OCI-LY7 (cell line): Measurements from ENCODE around the gene SFTPA2. TPM values are rescaled to one million over a fixed set of nuclear protein-coding genes. Genes with fewer than 3 reads are reported as not detected.
A peak's percentile ranks its signal among the peaks of the same experiment; 100 is the strongest.

ENCODE experiments used
- Bru-seq: library from RNA; stranded (reverse); fragments of 400-500 nt; gene quantifications from one replicate; lab custom pipeline; 2021; lab: Mats Ljungman, UMichigan
- BruChase-seq, 2 experiments: library from RNA; stranded (reverse); fragments of 400-500 nt; gene quantifications; one replicate each; lab custom pipeline; 2021; lab: Mats Ljungman, UMichigan
- BruUV-seq: library from RNA; stranded (reverse); fragments of 400-500 nt; replicated peaks from 2 replicates; lab custom pipeline; 2021; lab: Mats Ljungman, UMichigan
- CTCF ChIA-PET: fragments of 300-600 bp; sonication (Branson Sonifier 250); formaldehyde crosslinking; loops from one replicate; lab custom pipeline; 2022; ENCODE audit warnings: antibody characterized with exemption; ENCODE audit not compliant: unreplicated experiment; lab: Charles Lee
- POLR2A ChIA-PET: fragments of 300-600 bp; sonication (Branson Sonifier 250); formaldehyde crosslinking; loops from one replicate; lab custom pipeline; 2022; ENCODE audit warnings: antibody characterized with exemption; lab: Charles Lee
- DNase-seq: peaks from one replicate; pipeline ENCODE4 v3.0.0-alpha.2; 2015; ENCODE audit warnings: low spot score
- H2AFZ ChIP-seq: fragments of 200-600 bp; sonication (generic), shearing (Covaris generic); 2 replicates; pipeline ENCODE4 v1.6.1; 2014; ENCODE audit warnings: mild to moderate bottlenecking, antibody characterized with exemption, low read length, moderate library complexity
- H3K27ac ChIP-seq: fragments of 200-600 bp; sonication (generic); 2 replicates; pipeline ENCODE4 v1.5.1; 2014; ENCODE audit warnings: mixed run types, low read depth, mild to moderate bottlenecking, moderate library complexity, low read length, inconsistent platforms; ENCODE audit not compliant: poor library complexity, severe bottlenecking
- H3K36me3 ChIP-seq: fragments of 200-600 bp; sonication (generic); 2 replicates; pipeline ENCODE4 v1.6.1; 2014; ENCODE audit warnings: mild to moderate bottlenecking, antibody characterized with exemption, low read length, moderate library complexity, mixed read lengths; ENCODE audit not compliant: insufficient read depth
- H3K4me1 ChIP-seq: fragments of 200-600 bp; sonication (generic); 2 replicates; pipeline ENCODE4 v1.5.1; 2014; ENCODE audit warnings: mild to moderate bottlenecking, low read length; ENCODE audit not compliant: insufficient read depth, poor library complexity, severe bottlenecking
- H3K4me2 ChIP-seq: fragments of 200-600 bp; sonication (generic); 2 replicates; pipeline ENCODE4 v1.6.1; 2014; ENCODE audit warnings: mild to moderate bottlenecking, low read length
- H3K4me3 ChIP-seq: fragments of 200-600 bp; sonication (generic); 2 replicates; pipeline ENCODE4 v1.5.1; 2014; ENCODE audit warnings: mild to moderate bottlenecking, low read depth, low read length; ENCODE audit not compliant: poor library complexity, severe bottlenecking
- H3K79me2 ChIP-seq: fragments of 200-600 bp; sonication (generic); 2 replicates; pipeline ENCODE4 v1.6.1; 2016; ENCODE audit warnings: low read depth, mild to moderate bottlenecking, low read length, moderate library complexity, mixed read lengths; ENCODE audit not compliant: insufficient read depth
- H3K9me2 ChIP-seq: fragments of 200-600 bp; sonication (generic); 2 replicates; pipeline ENCODE4 v1.6.1; 2016; ENCODE audit warnings: mild to moderate bottlenecking, low read length, mixed read lengths; ENCODE audit not compliant: insufficient read depth
- H3K9me3 ChIP-seq: fragments of 200-600 bp; sonication (generic); 2 replicates; pipeline ENCODE4 v1.6.1; 2014; ENCODE audit warnings: mild to moderate bottlenecking, mixed run types, low read length, mixed read lengths
- H4K20me1 ChIP-seq: fragments of 200-600 bp; sonication (generic); 2 replicates; pipeline ENCODE4 v1.6.1; 2014; ENCODE audit warnings: mild to moderate bottlenecking, antibody characterized with exemption, low read length, moderate library complexity, mixed read lengths; ENCODE audit not compliant: insufficient read depth
- CTCF ChIP-seq: fragments of 200-600 bp; sonication (generic); conservative IDR thresholded peaks from 2 replicates; pipeline ENCODE4 v1.5.1; 2014; ENCODE audit warnings: mild to moderate bottlenecking, antibody characterized with exemption, low read length, moderate library complexity, mixed read lengths
- EZH2phosphoT487 ChIP-seq: fragments of 200-600 bp; sonication (generic); IDR thresholded peaks from 2 replicates; pipeline ENCODE4 v1.6.1; 2018; ENCODE audit warnings: low read depth, borderline replicate concordance, mild to moderate bottlenecking, mixed run types, antibody characterized with exemption, low read length, moderate library complexity, mixed read lengths
- intact Hi-C: fragments of 100-400 bp; cut with micrococcal nuclease; formaldehyde crosslinking; loops from one replicate; pipeline ENCODE4 v1.10.0; 2022; ENCODE audit not compliant: unreplicated experiment
- long read RNA-seq: library from polyadenylated mRNA; stranded (forward); transcript quantifications from one replicate; pipeline ENCODE4 v2.0.0, GENCODE V29; 2022
- total RNA-seq, 2 experiments: library from RNA; depleted of rRNA in 1 of 2; stranded (reverse); fragments of >200 nt in 1 of 2; shearing (Covaris generic) in 1 of 2; gene quantifications; 2 replicates each; pipeline ENCODE4 v1.2.3, GENCODE V29; 2014 to 2022

SFTPA2 gene
- total RNA-seq (2014; rRNA removed; shearing (Covaris generic)) (not detected in 2 replicates), total RNA-seq (2022) (not detected in 2 replicates), Bru-seq, nascent RNA (not detected), BruChase-seq, experiment 1, labeled RNA remaining after a 6-hour chase (not detected), BruChase-seq, experiment 2, labeled RNA remaining after a 2-hour chase (not detected)
- long read RNA-seq = 0 reads

GRCh38 chr10:79560160-79560709 is at the start of gene SFTPA2:
Gene SFTPA2 (minus strand): TSS chr10:79560407. CDS start chr10:79559483, 924 bp downstream.
- CTCF ChIA-PET = no interaction called here
- Histone ChIP-seq H3K4me2 (no peak within 1 kb of the TSS), H3K9me2 (no peaks in the 10 kb centered on the region), H4K20me1 (no peaks in the 10 kb centered on the region), H3K27ac (no peak within 1 kb of the TSS), H3K4me3 (no peak within 1 kb of the TSS), H3K4me1 (peaks cover 19% of the 10 kb centered on the region), H3K36me3 (no peaks in the 10 kb centered on the region), H3K79me2 (no peaks in the 10 kb centered on the region), H2AFZ (no peak within 1 kb of the TSS), H3K9me3 (no peaks in the 10 kb centered on the region)
- POLR2A ChIA-PET = no interaction called here
- intact Hi-C loops = no loop called here
- no peak for DNase-seq
- TF ChIP-seq EZH2phosphoT487 (no peak), CTCF (no peak)
- no TSS peak for BruUV-seq

- ChIA-PET POLR2A (no interaction called here), CTCF (no interaction called here)
- Histone ChIP-seq H2AFZ (peak overlapping the region; percentile 25; the same call in 1 of the 2 replicates), H4K20me1 (no peaks in the 10 kb centered on the region), H3K4me1 (peaks cover 32% of the 10 kb centered on the region), H3K36me3 (peaks cover 8% of the 10 kb centered on the region; the same call in 1 of the 2 replicates), H3K4me3 (no peak overlapping the region), H3K4me2 (no peak overlapping the region), H3K79me2 (no peaks in the 10 kb centered on the region), H3K9me2 (no peaks in the 10 kb centered on the region), H3K9me3 (peaks cover 10% of the 10 kb centered on the region; the same call in 1 of the 2 replicates), H3K27ac (no peak overlapping the region)
- peak; percentile 79 for DNase-seq
- intact Hi-C loops = loop anchor here (1.0 to 2.0 kb wide), 2 partner anchors 46 to 70 kb away; no protein-coding TSS in a partner anchor
- no TSS peak for BruUV-seq
- peak; percentile 93 for TF ChIP-seq CTCF
- TF ChIP-seq EZH2phosphoT487 = no peak
Measured at GRCh38 chr10:79608505-79609375, 48.5 kb upstream of the SFTPA2 start.
